ENCODE results near the gene GDF7. TPM values are rescaled to one million over a fixed set of nuclear protein-coding genes. Genes with fewer than 3 reads are reported as not detected.

GDF7 gene
- total RNA-seq, 1 experiment from 2014 or later: 0.02 TPM

- H3K27me3 ChIP-seq (ENCODE audit: insufficient read depth, low read length): no peaks in the 10 kb centered on the region
- H3K79me2 ChIP-seq (ENCODE audit: insufficient read depth, low read length): no peaks in the 10 kb centered on the region
- ChIA-PET CTCF (interaction anchor here (1.3 to 2.6 kb wide), 4 partner anchors 9 to 256 kb away, joined by 4 to 16 read pairs (median 9); no protein-coding TSS in a partner anchor), POLR2A (no interaction called here), RAD21 (ENCODE audit: low non-redundant PET in 1 of 2, low total read pairs in 2 of 2, uncharacterized antibody in 2 of 2, unreplicated experiment in 2 of 2) (no interaction called here)
- no peak for DNase-seq (ENCODE audit: low read depth, low spot score)
- H3K27ac ChIP-seq (ENCODE audit: low read depth, low read length): no peak overlapping the region
- no TSS peak for BruUV-seq (replicated peaks)
- no peak overlapping the region for H3K4me2 ChIP-seq (ENCODE audit: low read length)
- intact Hi-C loops (cut with micrococcal nuclease): no loop called here
- no peaks in the 10 kb centered on the region for H3K9me2 ChIP-seq (ENCODE audit: insufficient read depth)
- TF ChIP-seq POLR2A (IDR thresholded peaks at IDR 0.05; ENCODE audit: borderline replicate concordance, extremely low read depth, insufficient read depth, insufficient read length) (no peak), POLR2AphosphoS5 (IDR thresholded peaks at IDR 0.05; ENCODE audit: low read depth, low read length) (no peak), SP1 (IDR thresholded peaks at IDR 0.05; ENCODE audit: low read depth) (no peak), SRF (IDR thresholded peaks at IDR 0.05; ENCODE audit: low read depth) (no peak), YY1 (IDR thresholded peaks at IDR 0.05; ENCODE audit: extremely low read depth, insufficient replicate concordance, low read depth, low read length) (no peak), CEBPB (IDR thresholded peaks at IDR 0.05; ENCODE audit: low read depth) (no peak), JUND (IDR thresholded peaks at IDR 0.05) (no peak)
- no peaks in the 10 kb centered on the region for H4K20me1 ChIP-seq (ENCODE audit: insufficient read depth)
- no peak overlapping the region for H3K9ac ChIP-seq (ENCODE audit: low read length)
- no peaks in the 10 kb centered on the region for H3K36me3 ChIP-seq (ENCODE audit: control insufficient read depth in 1 of 2, insufficient read depth in 2 of 2, low read length in 2 of 2)
- H3K9me3 ChIP-seq (ENCODE audit: control insufficient read depth in 1 of 2, insufficient read depth in 1 of 2, low read depth in 1 of 2, low read length in 2 of 2): no peaks in the 10 kb centered on the region
- no peak for ATAC-seq
- peaks cover 5 to 18% of the 10 kb centered on the region in 2 experiments for H3K4me1 ChIP-seq (ENCODE audit: control insufficient read depth in 1 of 2, insufficient read depth in 2 of 2, low read length in 2 of 2)
- H3K4me3 ChIP-seq (replicated peaks in 1 of 2; ENCODE audit: low read depth in 1 of 2, low read length in 2 of 2): no peak overlapping the region
- no peak overlapping the region for H2AFZ ChIP-seq (ENCODE audit: low read depth, low read length, poor library complexity, severe bottlenecking)
These were observed 14.8 kb upstream of the GDF7 start for GRCh38 chr2:20652141-20652540.

DNA sequence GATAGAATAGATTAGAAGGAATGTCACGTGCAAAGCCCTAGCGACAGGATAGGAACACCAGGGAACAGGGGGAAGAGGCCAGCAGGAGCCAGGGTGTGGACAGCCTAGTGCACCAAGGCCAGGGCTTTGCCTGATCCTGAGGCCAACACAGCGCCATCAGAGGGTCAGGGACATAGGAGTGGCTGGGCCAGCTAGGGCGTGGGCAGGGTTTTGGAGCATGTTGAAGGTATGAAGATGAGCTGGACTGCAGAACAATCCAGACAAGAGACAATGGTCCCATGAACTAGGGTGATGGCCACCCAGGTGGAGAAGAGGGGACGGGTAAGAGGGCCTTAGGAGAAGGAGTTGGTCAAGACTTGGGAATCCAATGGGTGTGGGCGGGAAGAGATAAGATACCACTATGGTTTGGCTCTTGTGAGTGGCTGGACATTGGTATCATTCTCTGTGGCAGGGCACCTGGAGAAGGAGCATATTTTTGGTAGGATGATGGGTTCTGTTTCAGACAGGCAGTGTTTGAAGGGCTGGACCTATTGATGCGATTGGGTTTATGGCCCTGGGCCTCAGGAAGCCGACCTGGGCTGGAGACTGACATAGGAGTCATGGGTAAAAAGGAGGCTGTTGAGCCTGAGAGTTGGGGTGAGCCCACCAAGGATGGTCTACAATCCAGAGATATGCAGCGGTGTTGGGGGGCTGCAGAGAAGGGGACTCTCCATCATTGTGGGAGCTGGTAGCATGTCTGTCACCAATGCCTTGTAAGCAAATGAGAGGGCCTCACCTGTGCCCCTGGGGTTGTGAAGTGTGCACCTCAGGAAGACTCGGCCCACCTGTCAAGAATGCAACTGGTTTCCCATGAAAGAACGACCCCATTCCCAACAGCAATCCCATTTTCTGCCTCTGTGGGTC lies 14.0 kb upstream of the GDF7 start:
- Histone ChIP-seq H3K27ac (ENCODE audit: low read depth, low read length) (no peak overlapping the region), H3K4me1 (ENCODE audit: control insufficient read depth in 1 of 2, insufficient read depth in 2 of 2, low read length in 2 of 2) (peaks cover 5 to 18% of the 10 kb centered on the region in 2 experiments), H3K27me3 (ENCODE audit: insufficient read depth, low read length) (no peaks in the 10 kb centered on the region), H3K9ac (ENCODE audit: low read length) (no peak overlapping the region), H3K36me3 (ENCODE audit: control insufficient read depth in 1 of 2, insufficient read depth in 2 of 2, low read length in 2 of 2) (no peaks in the 10 kb centered on the region), H3K4me3 (replicated peaks in 1 of 2; ENCODE audit: low read depth in 1 of 2, low read length in 2 of 2) (no peak overlapping the region), H2AFZ (ENCODE audit: low read depth, low read length, poor library complexity, severe bottlenecking) (no peak overlapping the region), H3K9me3 (ENCODE audit: control insufficient read depth in 1 of 2, insufficient read depth in 1 of 2, low read depth in 1 of 2, low read length in 2 of 2) (no peaks in the 10 kb centered on the region), H4K20me1 (ENCODE audit: insufficient read depth) (no peaks in the 10 kb centered on the region), H3K79me2 (ENCODE audit: insufficient read depth, low read length) (no peaks in the 10 kb centered on the region), H3K4me2 (ENCODE audit: low read length) (no peak overlapping the region), H3K9me2 (ENCODE audit: insufficient read depth) (no peaks in the 10 kb centered on the region)
- ATAC-seq (no peak), DNase-seq (ENCODE audit: low read depth, low spot score) (no peak)
- RAD21 ChIA-PET (ENCODE audit: low non-redundant PET in 1 of 2, low total read pairs in 2 of 2, uncharacterized antibody in 2 of 2, unreplicated experiment in 2 of 2): no interaction called here
- intact Hi-C loops (cut with micrococcal nuclease): no loop called here
- CTCF ChIA-PET: interaction anchor here (2.6 kb wide), 1 partner anchor 9 kb away, joined by 12 read pairs; no protein-coding TSS in a partner anchor
- BruUV-seq (replicated peaks): no TSS peak
- POLR2A ChIA-PET: no interaction called here
- TF ChIP-seq YY1 (IDR thresholded peaks at IDR 0.05; ENCODE audit: extremely low read depth, insufficient replicate concordance, low read depth, low read length) (no peak), POLR2A (IDR thresholded peaks at IDR 0.05; ENCODE audit: borderline replicate concordance, extremely low read depth, insufficient read depth, insufficient read length) (no peak), POLR2AphosphoS5 (IDR thresholded peaks at IDR 0.05; ENCODE audit: low read depth, low read length) (no peak), ZFX (IDR thresholded peaks at IDR 0.05) (no peak), JUND (IDR thresholded peaks at IDR 0.05) (no peak), EZH2phosphoT487 (IDR thresholded peaks at IDR 0.05; ENCODE audit: borderline replicate concordance) (no peak), SP1 (IDR thresholded peaks at IDR 0.05; ENCODE audit: low read depth) (no peak), CBX3 (IDR thresholded peaks at IDR 0.05; ENCODE audit: low read depth) (no peak), ELF1 (IDR thresholded peaks at IDR 0.05; ENCODE audit: borderline replicate concordance, low read depth) (no peak), FOSL1 (IDR thresholded peaks at IDR 0.05; ENCODE audit: low read depth) (no peak)
- TF ChIP-seq, protein P1, sequence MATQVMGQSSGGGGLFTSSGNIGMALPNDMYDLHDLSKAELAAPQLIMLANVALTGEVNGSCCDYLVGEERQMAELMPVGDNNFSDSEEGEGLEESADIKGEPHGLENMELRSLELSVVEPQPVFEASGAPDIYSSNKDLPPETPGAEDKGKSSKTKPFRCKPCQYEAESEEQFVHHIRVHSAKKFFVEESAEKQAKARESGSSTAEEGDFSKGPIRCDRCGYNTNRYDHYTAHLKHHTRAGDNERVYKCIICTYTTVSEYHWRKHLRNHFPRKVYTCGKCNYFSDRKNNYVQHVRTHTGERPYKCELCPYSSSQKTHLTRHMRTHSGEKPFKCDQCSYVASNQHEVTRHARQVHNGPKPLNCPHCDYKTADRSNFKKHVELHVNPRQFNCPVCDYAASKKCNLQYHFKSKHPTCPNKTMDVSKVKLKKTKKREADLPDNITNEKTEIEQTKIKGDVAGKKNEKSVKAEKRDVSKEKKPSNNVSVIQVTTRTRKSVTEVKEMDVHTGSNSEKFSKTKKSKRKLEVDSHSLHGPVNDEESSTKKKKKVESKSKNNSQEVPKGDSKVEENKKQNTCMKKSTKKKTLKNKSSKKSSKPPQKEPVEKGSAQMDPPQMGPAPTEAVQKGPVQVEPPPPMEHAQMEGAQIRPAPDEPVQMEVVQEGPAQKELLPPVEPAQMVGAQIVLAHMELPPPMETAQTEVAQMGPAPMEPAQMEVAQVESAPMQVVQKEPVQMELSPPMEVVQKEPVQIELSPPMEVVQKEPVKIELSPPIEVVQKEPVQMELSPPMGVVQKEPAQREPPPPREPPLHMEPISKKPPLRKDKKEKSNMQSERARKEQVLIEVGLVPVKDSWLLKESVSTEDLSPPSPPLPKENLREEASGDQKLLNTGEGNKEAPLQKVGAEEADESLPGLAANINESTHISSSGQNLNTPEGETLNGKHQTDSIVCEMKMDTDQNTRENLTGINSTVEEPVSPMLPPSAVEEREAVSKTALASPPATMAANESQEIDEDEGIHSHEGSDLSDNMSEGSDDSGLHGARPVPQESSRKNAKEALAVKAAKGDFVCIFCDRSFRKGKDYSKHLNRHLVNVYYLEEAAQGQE (IDR thresholded peaks at IDR 0.05; ENCODE audit: low read depth): no peak
- TF ChIP-seq, protein P2, sequence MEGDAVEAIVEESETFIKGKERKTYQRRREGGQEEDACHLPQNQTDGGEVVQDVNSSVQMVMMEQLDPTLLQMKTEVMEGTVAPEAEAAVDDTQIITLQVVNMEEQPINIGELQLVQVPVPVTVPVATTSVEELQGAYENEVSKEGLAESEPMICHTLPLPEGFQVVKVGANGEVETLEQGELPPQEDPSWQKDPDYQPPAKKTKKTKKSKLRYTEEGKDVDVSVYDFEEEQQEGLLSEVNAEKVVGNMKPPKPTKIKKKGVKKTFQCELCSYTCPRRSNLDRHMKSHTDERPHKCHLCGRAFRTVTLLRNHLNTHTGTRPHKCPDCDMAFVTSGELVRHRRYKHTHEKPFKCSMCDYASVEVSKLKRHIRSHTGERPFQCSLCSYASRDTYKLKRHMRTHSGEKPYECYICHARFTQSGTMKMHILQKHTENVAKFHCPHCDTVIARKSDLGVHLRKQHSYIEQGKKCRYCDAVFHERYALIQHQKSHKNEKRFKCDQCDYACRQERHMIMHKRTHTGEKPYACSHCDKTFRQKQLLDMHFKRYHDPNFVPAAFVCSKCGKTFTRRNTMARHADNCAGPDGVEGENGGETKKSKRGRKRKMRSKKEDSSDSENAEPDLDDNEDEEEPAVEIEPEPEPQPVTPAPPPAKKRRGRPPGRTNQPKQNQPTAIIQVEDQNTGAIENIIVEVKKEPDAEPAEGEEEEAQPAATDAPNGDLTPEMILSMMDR (IDR thresholded peaks at IDR 0.05 in 2 of 3, conservative IDR thresholded peaks at IDR 0.05 in 1 of 3; ENCODE audit: borderline replicate concordance in 1 of 3, insufficient read depth in 1 of 3, low read depth in 2 of 3, low read length in 2 of 3): no peak
